IPS-18c (cell line): Measurements from ENCODE around the gene PPP1R12A.

Experiments
- H3K4me3 ChIP-seq: 2 replicates; pipeline ENCODE4 v1.7.0; 2013; ENCODE audit warnings: low read depth, mild to moderate bottlenecking, low read length, moderate library complexity; ENCODE audit not compliant: insufficient read depth
- H3K9me3 ChIP-seq: one replicate; pipeline ENCODE4 v1.6.1; 2013; ENCODE audit warnings: mild to moderate bottlenecking, low read length, moderate library complexity; ENCODE audit not compliant: control insufficient read depth, insufficient read depth

PPP1R12A gene

DNA sequence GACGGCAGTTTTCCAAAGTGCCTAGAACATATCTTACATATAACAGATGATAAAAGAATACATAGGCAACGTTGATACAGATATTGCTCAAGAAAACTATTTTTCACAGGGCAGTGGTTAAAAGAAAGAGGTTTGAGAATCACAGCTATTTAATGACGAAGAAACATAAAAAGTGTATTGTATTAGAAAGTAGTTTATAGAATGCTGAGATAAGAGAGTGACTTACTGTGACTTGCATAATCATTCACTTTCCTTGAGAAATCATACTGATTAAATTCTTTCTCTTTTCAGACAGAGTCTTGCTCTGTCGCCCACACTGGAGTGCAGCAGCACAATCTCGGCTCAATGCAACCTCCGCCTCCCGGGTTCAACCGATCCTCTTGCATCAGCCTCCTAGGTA is 57.7 kb downstream of the PPP1R12A start:
- Histone ChIP-seq H3K9me3 (no peaks in the 10 kb centered on the region), H3K4me3 (no peak overlapping the region)

- H3K9me3 ChIP-seq = no peaks in the 10 kb centered on the region
- H3K4me3 ChIP-seq = no peak overlapping the region
These were observed 60.2 kb downstream of the PPP1R12A start for GRCh38 chr12:79874665-79875064.

- Histone ChIP-seq H3K4me3 (no peak overlapping the region), H3K9me3 (no peaks in the 10 kb centered on the region)
These were observed 61.7 kb downstream of the PPP1R12A start for GRCh38 chr12:79873201-79873600.

DNA sequence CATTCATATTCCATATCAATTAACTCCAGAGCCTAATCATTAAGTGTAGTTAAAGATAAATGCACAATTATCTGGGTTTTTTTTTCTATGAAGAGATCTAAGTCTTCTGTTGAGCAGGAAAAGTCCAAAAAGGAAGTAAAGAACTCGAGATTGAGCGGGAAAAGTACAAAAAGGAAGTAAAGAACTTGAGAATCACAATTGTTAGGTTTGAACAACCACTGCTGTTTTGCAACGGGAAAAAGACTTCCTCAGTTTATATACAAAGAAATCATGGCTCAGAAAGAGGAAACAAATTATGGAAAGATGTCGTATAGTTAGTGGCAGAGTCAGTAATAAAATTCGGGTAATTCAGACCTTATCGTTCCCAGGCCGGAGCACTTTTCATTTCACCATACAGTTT is 63.3 kb downstream of the PPP1R12A start:
- Histone ChIP-seq H3K4me3 (no peak overlapping the region), H3K9me3 (no peaks in the 10 kb centered on the region)

DNA sequence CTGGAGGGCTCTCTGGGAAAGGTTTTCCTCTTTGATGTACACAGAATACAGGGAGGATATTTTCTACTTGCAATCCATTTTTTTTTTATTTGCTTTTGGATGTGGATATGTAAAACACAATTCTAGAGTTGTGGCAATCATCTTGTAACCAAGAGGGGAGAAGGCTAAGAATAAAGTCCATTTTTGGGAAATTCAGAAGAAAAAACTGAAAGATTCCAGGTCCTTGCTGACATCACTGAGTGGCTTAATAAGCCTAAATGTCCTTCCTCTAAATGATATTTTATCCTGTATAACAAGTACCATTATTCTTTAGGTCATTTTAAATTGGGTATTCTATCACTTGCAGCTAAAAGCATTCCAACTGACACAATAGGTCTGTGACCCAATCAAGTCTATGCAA is 64.0 kb downstream of the PPP1R12A start:
- no peak overlapping the region for H3K4me3 ChIP-seq
- H3K9me3 ChIP-seq = no peaks in the 10 kb centered on the region

DNA sequence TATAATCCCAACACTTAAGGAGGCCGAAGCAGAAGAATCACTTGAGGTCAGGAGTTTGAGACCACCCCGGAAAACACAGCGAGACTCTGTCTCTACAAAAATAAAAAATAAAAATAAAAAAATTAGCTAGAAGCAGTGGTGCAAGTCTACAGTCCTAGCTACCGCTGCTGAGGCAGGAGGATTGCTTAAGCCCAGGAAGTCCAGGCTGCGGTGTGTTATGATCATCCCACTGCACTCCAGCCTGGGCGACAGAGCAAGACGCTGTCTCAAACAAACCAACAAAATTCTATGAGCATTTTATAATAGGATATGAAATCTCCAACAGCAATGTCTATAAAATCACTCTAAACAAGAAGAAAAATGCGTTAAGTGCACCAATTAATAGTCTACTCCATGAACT is 75.3 kb downstream of the PPP1R12A start:
- no peaks in the 10 kb centered on the region for H3K9me3 ChIP-seq
- H3K4me3 ChIP-seq = no peak overlapping the region

DNA sequence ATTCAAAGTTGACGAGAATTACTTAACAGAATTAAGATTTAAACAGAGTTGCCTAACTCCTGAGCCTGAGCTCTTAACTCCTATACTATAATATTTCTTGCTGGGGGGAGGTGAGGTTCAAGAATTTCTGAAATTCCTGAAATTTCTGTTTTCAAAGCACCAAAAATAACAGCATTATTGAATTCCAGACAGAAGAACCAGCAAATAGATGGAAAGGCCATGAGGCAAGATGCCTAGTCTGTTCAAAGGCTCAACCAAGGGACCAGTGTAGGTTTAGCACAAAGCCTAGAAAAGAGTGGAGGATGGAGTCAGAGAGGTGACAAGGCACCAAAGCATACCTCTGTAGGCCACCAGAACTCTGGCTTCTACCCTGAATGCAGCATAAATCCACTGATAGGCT is 76.4 kb downstream of the PPP1R12A start:
- Histone ChIP-seq H3K9me3 (no peaks in the 10 kb centered on the region), H3K4me3 (no peak overlapping the region)

GRCh38 chr12:79857675-79858074 is 77.2 kb downstream of the PPP1R12A start:
- Histone ChIP-seq H3K9me3 (no peaks in the 10 kb centered on the region), H3K4me3 (no peak overlapping the region)

GRCh38 chr12:79850610-79851299 is 84.1 kb downstream of the PPP1R12A start:
- Histone ChIP-seq H3K4me3 (no peak overlapping the region), H3K9me3 (no peaks in the 10 kb centered on the region)

DNA sequence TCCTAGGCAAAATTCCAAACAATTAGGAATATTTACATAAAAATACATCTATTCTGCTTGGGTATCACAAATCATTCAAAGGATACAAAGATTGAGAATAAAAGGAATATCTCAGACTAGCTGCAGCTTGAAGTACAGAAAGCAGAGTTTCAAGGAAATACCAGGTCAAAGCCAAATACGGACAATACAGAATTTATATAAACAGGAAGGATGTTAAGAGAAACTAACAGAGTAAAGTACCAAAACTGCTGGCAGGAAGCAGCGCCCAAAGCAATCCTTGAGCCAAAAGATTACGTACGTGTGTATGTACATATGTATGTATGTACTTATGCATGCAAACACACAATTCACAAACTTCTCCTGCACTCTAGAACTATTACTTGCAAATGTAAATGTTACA is 86.6 kb downstream of the PPP1R12A start:
- Histone ChIP-seq H3K4me3 (no peak overlapping the region), H3K9me3 (no peaks in the 10 kb centered on the region)

- no peaks in the 10 kb centered on the region for H3K9me3 ChIP-seq
- no peak overlapping the region for H3K4me3 ChIP-seq
These were observed 87.5 kb downstream of the PPP1R12A start for GRCh38 chr12:79847417-79847816.

DNA sequence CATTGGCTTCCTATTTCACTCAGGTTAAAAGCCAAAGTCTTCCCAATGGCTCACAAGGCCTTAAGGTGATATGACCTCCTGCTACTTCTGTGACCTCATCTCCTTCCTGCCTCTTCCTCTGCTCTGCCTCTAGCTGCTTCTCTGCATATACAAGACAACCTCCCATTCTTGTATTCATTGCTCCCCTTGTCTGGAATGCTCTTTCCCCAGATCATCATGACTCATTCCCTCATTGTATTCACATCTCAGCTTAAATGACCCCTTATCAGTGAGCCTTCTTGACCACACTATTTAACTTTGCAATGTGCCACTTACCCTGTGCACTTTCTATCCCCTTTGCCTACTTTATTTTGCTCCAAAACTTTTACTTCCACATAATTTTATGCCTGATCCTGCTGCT is 90.2 kb downstream of the PPP1R12A start:
- no peak overlapping the region for H3K4me3 ChIP-seq
- no peaks in the 10 kb centered on the region for H3K9me3 ChIP-seq

DNA sequence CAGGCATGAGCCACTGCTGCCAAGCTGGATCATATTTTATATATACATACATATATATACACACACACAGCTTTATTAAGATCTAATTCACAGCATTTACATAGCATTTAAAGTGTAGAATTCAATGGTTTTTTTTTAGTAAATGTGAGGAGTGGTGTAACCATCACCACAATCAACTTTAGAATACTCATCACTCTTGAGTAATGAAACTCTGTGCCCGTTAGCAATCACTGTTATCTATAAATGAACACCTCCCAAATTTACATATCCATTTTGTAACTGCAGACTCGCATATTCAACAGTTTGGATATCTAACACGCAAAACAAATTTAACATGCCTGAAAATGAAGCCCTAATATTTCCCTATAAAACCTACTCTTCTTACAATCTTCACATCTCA is 90.9 kb downstream of the PPP1R12A start:
- H3K4me3 ChIP-seq = no peak overlapping the region
- no peaks in the 10 kb centered on the region for H3K9me3 ChIP-seq

DNA sequence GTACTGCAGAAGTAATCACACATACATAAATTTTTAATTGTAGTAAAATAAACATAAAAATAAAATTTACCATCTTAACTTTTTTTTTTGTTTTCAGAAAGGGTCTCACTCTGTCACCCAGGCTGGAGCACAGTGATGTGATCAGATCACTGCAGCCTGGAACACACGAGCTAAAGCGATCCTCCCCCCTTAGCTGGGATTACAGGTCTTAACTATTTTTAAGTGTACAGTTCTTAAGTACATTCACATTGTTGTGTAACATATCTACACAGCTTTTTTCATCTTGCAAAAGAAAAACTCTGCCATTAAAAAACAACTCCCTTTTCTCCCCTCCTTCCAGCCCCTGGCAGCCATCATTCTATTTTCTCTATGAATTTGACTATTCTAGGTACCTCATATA is 92.3 kb downstream of the PPP1R12A start:
- peaks cover 6% of the 10 kb centered on the region for H3K9me3 ChIP-seq
- no peak overlapping the region for H3K4me3 ChIP-seq

DNA sequence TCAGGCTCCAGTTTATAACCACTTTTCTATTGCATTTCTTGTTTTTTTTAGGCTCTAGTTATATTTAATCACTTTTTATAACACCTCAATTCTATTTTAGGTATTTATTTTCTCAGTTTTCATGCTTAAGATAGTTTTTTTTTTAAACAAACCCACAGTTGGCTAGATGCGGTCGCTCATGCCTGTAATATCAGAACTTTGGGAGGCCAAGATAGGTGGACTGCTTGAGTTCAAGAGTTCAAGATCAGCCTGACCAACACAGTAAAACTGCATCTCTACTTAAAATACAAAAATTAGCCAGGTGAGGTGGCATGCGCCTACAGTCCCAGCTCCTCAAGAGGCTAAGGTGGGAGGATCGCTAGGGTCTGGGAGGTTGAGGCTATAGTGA is 93.0 kb downstream of the PPP1R12A start:
- H3K4me3 ChIP-seq = no peak overlapping the region
- H3K9me3 ChIP-seq = peaks cover 9% of the 10 kb centered on the region

- Histone ChIP-seq H3K4me3 (no peak overlapping the region), H3K9me3 (peaks cover 9% of the 10 kb centered on the region)
These were observed 93.5 kb downstream of the PPP1R12A start for GRCh38 chr12:79841248-79841877.

DNA sequence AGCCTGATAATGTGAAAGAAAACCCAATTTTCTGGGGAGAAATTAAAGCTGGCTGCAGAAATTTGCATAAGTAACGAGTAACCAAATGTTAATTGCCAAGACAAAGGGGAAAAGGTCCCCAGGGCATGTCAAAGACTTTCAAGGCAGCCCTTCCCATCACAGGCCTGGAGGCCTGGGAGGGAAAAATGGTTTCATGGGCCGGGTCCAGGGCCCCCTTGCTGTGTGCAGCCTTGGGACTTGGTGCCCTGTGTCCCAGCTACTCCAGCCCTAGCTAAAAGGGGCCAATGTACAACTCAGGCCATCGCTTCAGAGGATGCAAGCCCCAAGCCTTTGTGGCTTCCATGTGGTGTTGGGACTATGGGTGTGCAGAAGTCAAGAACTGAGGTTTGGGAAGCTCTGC is 96.5 kb downstream of the PPP1R12A start:
- H3K9me3 ChIP-seq = peaks cover 9% of the 10 kb centered on the region

GRCh38 chr12:79837575-79837974 is 97.3 kb downstream of the PPP1R12A start:
- H3K9me3 ChIP-seq = peaks cover 9% of the 10 kb centered on the region
- no peak overlapping the region for H3K4me3 ChIP-seq

More for the DNA sequence above, 96.5 kb downstream of the PPP1R12A start:
- peak overlapping the region; percentile 17; the same call in 1 of the 2 replicates for H3K4me3 ChIP-seq

- Histone ChIP-seq H3K4me3 (no peak overlapping the region), H3K9me3 (peaks cover 9% of the 10 kb centered on the region)
These were observed 99.5 kb downstream of the PPP1R12A start for GRCh38 chr12:79835377-79835843.
